HG03521 (cell line): ENCODE measurements around the gene DERL3.

Source experiments
- ATAC-seq: cut with Tn5 transposase; IDR thresholded peaks from one replicate; pipeline ENCODE4 v1.9.1; 2021; ENCODE audit warnings: mild to moderate bottlenecking, moderate library complexity; ENCODE audit not compliant: unreplicated experiment

DERL3 gene

GRCh38 chr22:23832226-23833016 lies 6.4 kb downstream of the DERL3 start:
- ATAC-seq, result no peak

- no peak for ATAC-seq
Observed at GRCh38 chr22:23831781-23832180, 7.0 kb downstream of the DERL3 start.

GRCh38 chr22:23831261-23831660 lies 7.5 kb downstream of the DERL3 start:
- ATAC-seq, result no peak

- ATAC-seq, result no peak
Observed at GRCh38 chr22:23829845-23830372, 8.9 kb downstream of the DERL3 start.

GRCh38 chr22:23828800-23829680 lies 9.8 kb downstream of the DERL3 start:
- no peak for ATAC-seq

- ATAC-seq, result no peak
Observed at GRCh38 chr22:23827351-23827995, 11.3 kb downstream of the DERL3 start.

- no peak for ATAC-seq
Observed at GRCh38 chr22:23826510-23827350, 12.1 kb downstream of the DERL3 start.

GRCh38 chr22:23825246-23825905 lies 13.4 kb downstream of the DERL3 start:
- ATAC-seq, result no peak

- ATAC-seq, result no peak
Observed at GRCh38 chr22:23824476-23825245, 14.1 kb downstream of the DERL3 start.

- no peak for ATAC-seq
Observed at GRCh38 chr22:23823331-23823791, 15.4 kb downstream of the DERL3 start.

GRCh38 chr22:23822101-23822671 lies 16.6 kb downstream of the DERL3 start:
- no peak for ATAC-seq

- ATAC-seq, result no peak
Observed at GRCh38 chr22:23820748-23821211, 18.0 kb downstream of the DERL3 start.

GRCh38 chr22:23818541-23818940 lies 20.3 kb downstream of the DERL3 start:
- ATAC-seq, result no peak

GRCh38 chr22:23817146-23817545 lies 21.7 kb downstream of the DERL3 start:
- ATAC-seq, result no peak

- ATAC-seq, result no peak
Observed at GRCh38 chr22:23816156-23816976, 22.4 kb downstream of the DERL3 start.

GRCh38 chr22:23815541-23816155 lies 23.2 kb downstream of the DERL3 start:
- ATAC-seq, result no peak

- no peak for ATAC-seq
Observed at GRCh38 chr22:23812378-23812777, 26.4 kb downstream of the DERL3 start.
